ENCODE results near the gene CDKN2B.
A peak's percentile ranks its signal among the peaks of the same experiment; 100 is the strongest.
"Not testable (repeated sequence)": the region's sequence is repeated elsewhere in the genome, so short reads cannot be mapped to it uniquely, and the experiment has no call there.

CDKN2B gene

DNA sequence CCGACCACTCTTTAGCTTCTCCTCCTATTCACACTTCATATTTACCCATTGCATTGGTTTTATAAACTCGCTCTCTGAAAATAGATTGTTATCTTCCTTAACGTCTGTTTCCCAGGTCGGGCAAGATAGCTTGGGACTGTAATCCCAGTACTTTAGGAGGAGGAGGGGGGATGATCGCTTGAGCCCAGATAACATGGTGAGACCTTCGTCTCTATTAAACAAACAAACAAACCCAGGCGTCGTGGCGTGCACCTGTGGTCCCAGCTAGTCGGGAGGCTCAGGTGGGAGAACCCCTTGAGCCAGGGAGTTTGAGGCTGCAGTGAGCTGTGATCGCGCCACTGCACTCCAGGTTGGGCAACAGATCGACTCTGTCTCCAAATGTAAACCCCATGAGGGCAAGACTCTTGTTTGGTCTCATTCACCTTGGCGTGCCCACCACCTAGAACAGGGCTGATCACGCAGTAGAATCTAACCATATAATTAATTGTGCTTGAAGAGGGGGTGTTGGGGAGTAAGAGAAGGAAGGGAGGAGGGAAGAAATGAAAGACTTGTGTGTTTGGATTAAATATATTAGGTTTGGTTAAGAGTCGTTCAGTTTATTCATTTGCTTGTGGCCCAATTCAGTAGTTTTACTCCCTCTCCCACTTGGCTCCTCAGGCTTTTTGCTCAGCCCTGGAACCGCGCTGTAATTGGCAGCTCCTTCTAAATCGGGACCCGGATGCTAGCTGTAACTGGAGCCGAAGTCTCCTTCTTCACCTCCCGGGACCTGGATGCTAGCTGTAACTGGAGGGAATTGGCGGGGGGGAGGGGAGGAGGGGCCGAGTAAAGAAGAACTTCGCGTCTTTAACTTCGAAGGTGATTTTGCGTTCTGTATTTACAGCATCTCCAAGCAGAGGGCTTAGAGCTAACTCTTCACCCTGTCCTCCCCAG lies 39.8 kb downstream of the CDKN2B start:
- DNase-seq (ENCODE audit: low spot score), result no peak

DNA sequence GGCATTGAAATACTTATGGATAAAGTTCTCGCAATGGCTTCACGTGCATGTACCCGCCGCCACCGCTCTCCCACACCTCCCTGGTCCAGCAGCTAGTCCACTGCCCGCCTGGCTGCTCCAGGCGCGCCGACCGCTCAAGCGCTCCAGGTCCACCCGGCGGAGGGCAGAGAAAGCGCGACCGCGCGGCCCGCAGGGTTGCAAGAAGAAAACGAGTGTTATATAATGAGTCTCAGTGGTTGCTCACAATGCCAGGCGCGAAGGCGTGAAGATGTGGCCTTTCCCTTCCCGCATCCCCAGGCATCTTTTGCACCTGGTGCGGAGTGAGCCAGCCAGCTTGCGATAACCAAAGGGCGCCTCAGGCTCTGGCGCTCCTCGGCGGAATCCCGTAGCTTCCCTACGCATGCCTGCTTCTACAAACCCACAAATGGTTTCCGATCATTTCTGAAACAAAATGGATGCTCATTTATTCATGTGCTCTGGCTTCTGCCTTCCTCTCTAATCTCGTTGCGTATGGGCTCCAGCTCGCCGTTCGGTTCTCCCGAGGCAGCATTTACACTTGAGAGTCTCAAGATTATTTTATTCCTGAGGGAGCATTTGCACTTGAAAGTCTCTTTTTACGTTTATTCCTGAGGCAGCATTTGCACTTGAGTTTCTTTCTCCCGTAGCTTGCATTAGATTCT lies 40.6 kb downstream of the CDKN2B start:
- DNase-seq (ENCODE audit: low spot score), result no peak

DNA sequence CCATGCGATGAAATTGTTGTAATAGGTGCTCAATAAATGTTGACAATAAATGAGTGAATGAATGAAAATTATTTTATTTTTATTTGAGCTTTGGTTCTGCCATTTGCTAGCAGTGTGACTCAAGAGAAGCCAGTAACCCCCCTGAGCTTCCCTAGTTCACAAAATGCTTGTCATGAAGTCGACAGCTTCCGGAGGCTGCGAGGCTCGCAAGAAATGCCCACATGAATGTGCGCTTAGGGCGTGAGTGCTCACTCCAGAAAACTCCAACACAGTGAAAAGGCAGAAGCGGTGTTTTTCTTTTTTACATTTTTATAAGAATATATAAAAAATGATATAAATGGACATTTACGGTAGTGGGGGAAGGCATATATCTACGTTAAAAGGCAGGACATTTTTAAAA lies 41.4 kb downstream of the CDKN2B start:
- no peak for DNase-seq (ENCODE audit: low spot score)

DNA sequence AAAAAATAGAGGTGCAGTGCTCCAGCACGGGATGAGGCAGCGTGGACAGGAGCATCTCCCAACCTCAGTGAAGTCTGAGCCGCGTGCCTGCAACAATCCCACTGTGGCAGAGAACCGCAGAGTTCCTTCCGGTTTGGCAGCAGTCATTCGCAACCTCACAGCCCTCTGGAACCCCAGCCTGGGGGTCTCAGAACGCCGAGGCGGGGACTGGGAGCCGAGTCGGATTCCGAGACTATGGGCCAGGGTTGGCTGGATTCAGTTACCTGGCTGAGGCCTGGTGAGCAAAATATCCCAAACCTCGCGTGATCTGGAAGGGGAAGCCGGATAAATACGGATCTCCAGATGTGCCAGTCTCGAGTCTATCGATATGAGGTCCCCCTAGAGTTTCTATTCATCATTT lies 41.9 kb downstream of the CDKN2B start:
- no peak for DNase-seq (ENCODE audit: low spot score)

DNA sequence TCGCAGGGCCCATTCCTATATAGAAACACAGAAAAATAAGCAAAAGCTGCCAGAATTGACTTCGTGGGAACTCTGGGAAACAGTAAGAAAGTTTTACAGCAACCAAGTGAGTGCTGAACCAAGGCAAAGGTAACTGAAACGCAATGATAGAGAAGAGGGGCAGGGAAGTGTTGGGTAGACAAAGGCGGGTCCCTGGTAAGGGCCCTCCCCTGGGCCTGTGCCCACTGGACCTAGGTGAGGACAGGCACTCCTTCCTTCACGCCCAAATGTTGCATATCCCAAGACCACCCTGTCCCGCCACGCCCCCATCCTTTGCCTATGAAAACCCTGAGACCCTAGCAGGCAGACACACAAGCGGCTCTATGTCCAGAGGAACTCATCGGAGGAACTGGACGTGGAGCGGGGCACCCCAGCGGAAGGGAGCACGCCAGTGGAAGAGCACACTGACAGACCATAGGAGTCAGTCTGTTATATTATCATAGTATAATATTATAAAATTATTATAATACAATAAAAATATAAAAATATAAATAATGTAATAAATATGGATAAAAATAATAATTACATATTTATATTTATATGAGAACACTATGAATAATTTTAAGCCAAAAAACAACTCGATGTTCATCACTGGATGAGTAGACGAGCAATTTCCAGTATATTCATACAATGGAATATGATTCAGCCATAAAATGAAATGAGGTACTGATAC lies 42.8 kb downstream of the CDKN2B start:
- DNase-seq (ENCODE audit: low spot score), result no peak

DNA sequence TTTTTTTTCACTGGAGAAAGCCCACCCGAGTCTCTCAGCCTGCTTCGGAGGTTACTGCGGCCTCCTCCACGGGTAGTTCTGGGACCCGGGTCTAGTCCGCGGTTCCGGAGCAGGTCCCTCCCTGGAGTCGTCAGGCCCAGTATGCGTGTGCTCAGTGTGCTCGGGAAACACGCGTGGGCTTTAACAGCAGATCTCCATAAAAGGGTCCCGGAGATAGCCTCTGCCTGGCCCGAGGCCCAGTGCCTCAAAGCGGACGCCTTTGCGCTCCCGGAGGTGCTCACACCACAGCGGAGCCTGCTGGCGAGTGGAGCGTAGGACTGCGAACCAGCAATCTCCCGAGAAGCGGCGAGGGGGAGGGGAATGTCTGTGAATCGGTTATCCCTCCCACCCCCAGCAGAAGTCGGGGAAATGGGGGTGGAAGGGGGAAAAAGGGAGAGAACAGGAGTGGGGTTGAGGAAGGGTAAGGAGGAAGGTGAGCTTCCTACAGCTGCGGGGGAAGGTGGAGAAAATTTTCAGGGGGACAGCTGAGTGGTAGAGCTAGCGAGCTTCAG lies 43.6 kb downstream of the CDKN2B start:
- peak; percentile 17 for DNase-seq (ENCODE audit: low spot score)

DNA sequence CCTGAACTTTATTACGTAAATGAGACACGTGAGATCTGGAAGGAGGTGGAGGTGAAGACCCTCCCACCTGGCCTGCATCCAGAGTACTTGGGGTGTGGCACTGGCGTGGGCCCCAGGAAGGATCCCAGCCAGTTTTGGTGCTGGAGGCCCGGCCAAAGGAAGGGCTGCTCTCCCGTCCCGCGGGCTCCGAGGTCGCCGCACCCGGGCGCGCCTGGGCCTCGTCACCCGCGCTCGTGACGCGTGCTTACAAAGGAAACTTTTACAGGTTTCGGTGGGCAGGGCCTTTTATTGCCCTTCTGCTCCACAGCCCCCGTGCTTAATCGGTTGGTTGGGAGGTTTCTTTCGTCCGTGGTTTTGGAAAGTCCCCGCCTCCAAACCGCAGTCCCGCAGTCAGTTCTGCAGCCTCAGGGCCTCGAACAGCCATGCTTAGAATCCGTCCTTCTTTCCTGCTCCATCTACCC lies 44.1 kb downstream of the CDKN2B start:
- peak; percentile 29 for DNase-seq (ENCODE audit: low spot score)

DNA sequence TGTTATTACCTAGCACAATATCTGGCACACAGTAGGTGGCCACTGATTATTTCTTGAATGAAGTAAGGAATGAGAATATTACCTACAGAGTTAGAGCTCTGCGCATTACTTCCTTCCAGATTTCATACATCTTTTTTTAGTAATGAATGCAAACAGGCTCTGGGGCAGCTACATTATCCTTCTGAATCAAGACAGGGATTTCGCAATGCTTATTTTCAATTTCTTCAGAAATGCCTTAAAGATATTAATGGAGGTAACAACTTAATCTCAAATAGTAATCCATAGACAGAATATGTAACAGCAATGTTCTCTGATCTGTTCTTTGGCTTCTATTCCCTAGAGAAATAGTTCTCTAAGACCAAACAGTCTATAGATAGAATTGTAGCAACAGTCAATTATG lies 47.5 kb downstream of the CDKN2B start:
- DNase-seq (ENCODE audit: low spot score), result no peak

DNA sequence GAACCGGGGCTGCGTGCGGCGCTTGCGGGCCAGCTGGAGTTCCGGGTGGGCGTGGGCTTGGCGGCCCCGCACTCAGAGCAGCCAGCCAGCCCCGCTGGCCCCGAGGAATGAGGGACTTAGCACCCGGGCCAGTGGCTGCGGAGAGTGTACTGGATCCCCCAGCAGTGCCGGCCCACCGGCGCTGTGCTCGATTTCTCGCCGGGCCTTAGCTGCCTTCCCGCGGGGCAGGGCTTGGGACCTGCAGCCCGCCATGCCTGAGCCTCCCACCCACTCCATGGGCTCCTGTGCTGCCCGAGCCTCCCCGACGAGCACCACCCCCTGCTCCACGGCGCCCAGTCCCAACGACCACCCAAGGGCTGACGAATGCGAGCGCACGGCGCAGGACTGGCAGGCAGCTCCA lies 49.8 kb downstream of the CDKN2B start:
- DNase-seq (ENCODE audit: low spot score), result not testable (repeated sequence)

DNA sequence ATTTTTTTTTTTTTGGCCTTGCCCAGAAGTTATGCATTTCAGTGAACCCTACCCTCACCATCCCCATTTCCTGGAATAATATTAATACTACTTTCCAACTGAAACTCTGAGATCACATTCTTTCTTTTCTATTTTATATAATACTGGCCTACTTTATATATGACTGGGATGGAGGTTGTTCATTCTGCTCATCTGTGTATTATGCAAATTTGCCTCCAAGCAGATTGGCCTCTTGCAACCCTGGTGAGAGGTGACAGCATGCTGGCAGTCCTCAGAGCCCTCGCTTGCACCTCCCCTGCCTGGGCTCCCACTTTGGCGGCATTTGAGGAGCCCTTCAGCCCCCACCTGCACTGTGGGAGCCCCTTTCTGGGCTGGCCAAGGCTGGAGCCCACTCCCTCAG lies 50.3 kb downstream of the CDKN2B start:
- no peak for DNase-seq (ENCODE audit: low spot score)
